LHCN-M2 (cell line): Measurements from ENCODE around the gene MAML2. TPM values are rescaled to one million over a fixed set of nuclear protein-coding genes. Genes with fewer than 3 reads are reported as not detected.

Experiments used
- DNase-seq: peaks from one replicate; pipeline ENCODE4 v3.0.0-alpha.2; 2012; ENCODE audit warnings: low read depth
- total RNA-seq: library from RNA; depleted of rRNA; stranded (reverse); fragments of >200 nt; gene quantifications from 2 replicates; pipeline ENCODE4 v1.2.3, GENCODE V29; 2014

Gene MAML2
- total RNA-seq, 1 experiment from 2014 or later = 12.1 TPM

- DNase-seq = no peak
Observed at GRCh38 chr11:96158126-96158525, 184.9 kb downstream of the MAML2 start.

GRCh38 chr11:96157517-96157873, 185.5 kb downstream of the MAML2 start:
- no peak for DNase-seq

DNA sequence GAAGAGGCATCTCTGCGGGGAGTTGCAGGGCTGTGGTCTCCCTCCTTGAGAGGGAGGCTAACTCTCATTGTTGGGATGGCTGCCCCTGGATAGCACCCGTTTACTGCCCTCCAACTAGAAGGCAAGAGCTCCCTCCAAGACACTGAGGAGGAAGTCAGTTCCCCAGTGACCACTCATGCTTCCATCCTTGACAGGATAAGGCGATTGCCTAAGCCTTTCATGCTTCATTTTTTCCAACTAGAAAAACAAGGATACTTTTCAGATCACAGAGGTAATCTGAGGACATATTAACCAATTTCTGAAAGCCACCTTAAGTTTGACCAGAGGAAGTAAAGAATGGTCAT, 186.6 kb downstream of the MAML2 start:
- no peak for DNase-seq

DNA sequence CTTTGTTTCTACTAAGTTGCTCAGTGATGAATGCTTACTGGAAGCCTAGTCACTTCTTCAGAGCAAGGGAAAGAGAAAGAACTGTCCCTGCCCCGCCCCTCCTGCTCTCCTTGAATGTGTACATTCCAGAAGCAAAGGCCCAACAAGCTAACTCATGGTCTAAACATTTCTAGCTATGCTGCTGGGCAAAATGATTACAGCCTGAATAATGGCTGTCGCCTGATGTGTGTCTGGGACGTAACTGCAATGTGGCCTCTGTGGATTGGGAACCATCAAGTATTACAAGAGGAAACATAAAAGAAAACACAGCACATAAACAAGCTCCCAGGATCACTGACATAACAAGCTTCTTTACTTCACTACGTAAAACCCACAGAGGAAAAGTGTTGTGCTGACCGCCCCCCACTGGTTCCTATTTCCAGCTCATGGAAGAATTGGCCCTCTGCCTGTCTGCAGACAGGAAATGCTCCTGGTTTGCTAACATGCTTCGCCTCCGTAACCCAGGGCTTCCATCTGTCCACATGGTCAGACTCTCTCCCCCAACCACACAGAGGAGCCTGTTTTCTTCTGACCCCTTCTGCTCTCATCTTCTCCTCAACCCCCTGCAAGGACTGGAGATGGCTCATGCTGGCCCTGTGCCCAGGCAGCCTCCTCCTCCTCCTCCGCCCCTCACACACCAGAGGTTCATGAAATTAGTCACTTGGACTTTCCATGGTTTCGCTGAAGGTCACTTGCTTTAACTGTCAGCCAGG, 187.2 kb downstream of the MAML2 start:
- DNase-seq = peak; percentile 97

DNA sequence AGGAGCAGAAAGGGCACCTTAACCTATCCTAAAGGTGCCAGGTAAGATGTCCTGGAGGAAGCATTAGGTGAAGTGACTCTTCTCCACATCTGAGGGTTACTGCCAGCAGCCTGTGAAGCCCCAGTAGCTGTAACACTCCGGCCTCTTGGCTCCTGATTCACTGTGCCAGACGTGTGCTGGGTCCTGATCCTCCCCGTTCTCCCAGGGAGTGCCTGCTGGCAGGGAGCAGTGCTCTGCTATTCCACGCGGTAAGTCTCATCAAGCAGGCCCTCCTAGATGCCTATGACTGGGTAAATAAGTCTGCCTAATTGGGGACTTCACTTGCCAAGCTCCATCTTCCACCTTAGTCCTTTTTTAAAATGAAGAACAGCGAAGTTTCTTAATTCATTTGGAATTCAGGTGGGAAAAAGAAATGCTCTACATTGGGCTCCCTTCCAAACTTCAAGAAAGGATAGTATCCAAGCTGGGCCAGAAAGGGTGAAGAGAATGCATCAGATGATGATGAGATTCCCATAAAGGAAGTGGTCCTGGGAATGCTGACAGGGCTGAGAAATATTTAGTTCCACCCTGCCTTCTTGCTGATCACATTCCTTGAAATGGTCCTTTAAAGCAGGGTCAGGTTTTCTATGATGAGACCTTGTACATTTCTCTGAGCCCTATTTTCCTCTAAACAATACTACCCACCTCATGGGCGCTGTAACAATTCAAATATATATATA, 188.0 kb downstream of the MAML2 start:
- DNase-seq = peak; percentile 72

DNA sequence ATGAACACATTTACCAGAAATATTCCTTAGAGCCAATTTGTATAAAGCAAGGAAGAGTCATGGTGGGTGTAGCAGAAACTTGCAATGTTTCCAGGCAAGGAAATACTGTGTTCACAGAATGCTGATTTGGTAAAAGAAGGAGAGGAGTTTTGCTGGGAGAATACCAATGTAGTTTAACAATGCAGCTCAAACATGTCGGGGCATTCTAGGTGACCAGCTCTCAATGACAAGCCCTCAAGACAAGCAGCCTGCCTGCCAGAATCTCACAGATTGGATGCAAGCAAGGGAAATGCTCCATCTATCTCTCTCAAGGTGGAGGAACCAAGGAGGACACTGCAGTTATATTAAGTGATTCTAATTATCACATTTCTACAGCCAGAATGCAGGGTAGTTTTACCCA, 190.4 kb downstream of the MAML2 start:
- DNase-seq = no peak

DNA sequence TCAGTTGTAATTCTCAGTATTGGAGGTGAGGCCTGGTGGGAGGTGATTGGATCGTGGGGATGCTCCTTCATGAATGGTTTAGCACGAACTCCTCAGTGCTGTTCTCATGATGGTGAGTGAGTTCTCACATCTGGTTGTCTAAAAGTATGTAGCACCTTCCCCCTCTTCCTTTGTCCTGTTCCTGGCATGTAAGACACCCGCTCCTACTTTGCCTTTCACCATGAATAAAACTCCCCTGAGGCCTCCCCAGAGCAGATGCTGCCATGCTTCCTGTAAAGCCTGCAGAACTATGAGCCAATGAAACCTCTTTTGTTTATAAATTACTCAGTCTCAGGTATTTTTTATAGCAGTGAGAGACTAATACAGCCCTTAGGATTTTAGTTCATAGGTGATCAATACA, 191.5 kb downstream of the MAML2 start:
- DNase-seq = no peak

DNA sequence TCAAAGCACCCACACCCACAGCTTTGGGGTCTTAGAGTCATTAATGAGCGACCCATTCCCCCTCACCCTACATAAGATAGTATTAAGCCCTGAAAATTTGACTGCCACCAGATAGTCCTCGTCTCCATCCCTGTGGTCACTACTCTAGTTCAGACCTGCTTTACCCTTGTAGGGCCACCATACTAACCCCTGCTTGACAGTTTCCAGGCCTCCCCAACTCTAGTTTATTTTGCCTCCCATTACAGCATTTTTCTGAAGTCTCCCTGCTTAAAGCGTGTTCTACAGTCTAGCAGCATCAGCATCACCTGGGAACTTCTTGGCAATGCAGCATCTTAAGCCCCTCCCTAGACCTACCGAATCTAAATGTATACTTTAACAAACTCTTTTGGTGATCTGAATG, 192.4 kb downstream of the MAML2 start:
- no peak for DNase-seq

DNA sequence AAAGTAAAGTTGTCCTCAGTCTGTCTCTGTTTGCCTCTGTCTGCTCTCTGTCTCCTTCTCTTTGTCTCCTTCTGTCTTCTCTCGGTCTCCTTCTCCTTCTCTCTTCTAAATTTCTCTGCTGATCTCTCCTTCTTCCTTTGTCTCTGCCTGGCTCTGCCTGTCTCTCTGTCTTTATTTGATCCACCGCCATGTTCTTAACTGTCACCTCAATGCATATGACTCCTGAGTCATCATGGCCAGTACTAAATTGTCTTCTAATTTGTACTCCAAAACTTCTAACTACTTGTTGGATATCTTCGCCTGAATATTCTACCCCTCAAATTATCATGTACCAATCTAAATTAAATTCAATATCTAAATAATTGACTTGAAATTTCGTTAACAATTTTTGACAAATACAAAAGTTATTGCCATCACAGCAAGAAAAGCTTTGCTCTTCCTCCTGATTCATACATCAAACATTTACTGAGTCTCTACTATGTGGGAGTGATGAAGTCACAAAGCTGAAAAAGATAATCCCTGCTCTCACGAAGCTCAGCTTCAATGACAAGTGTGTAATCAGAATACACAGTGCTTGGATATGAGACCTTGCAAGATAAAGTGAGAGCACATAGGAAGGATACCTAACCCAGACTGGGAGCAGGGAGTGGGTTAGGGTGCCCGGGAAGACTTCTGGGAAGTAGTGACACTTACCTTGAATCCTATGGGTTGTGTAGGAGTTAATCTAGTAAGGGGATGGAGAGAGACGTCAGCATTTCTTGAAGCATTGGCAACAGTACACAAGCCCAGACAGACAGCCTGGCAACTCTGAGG, 193.0 kb downstream of the MAML2 start:
- DNase-seq = peak; percentile 89

DNA sequence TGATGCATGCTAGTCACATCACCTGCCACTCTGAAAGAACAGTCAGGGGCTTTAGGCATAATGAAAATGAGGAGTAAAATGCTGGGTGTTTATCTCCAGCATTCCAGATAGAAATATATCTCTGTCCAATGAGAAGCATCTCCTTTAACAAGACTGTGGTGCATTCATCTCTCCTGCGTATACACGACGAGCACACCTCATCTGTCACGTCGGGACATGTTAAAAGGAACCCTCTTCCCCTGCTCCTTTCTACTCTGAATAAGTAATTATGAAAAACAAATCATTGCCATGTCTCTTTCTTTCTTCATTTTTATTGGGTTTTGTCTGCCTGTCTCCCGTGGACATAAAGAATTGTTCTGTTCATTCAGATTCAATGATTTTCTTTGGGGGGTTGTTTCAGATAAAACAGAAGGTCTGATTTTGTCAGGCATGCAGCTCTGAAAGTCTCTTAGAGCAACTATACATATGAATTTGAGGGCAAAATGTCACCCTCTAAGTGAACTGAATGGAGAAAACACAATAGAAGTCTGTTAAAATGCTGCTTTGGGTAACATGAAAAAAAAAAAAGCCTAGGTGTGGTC, 195.0 kb downstream of the MAML2 start:
- DNase-seq = no peak

DNA sequence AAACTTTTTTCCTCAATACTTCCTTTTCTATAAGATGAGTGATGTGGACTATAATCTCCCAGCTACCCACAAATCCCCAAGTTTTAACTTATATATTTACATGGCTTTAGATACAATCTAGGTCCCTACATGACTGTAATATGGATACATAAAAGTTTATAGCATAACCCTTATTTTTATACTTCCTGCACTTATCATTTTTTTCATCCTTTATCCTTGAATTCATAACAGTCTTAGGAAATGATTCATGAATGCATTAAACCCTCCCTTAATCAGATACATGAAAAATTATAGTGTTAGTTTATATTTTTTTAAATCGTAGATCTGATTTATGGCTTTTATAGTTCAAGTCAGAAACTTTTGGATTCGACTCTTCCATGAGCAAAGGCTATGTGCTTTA, 195.8 kb downstream of the MAML2 start:
- no peak for DNase-seq

- no peak for DNase-seq
Observed at GRCh38 chr11:96146765-96147164, 196.2 kb downstream of the MAML2 start.

- DNase-seq = no peak
Observed at GRCh38 chr11:96145163-96145585, 197.8 kb downstream of the MAML2 start.

GRCh38 chr11:96144553-96144952, 198.4 kb downstream of the MAML2 start:
- no peak for DNase-seq

GRCh38 chr11:96143041-96143521, 199.9 kb downstream of the MAML2 start:
- no peak for DNase-seq

- no peak for DNase-seq
Observed at GRCh38 chr11:96141626-96142025, 201.4 kb downstream of the MAML2 start.

- DNase-seq = no peak
Observed at GRCh38 chr11:96139691-96140090, 203.3 kb downstream of the MAML2 start.

- DNase-seq = no peak
Observed at GRCh38 chr11:96137373-96137772, 205.6 kb downstream of the MAML2 start.

DNA sequence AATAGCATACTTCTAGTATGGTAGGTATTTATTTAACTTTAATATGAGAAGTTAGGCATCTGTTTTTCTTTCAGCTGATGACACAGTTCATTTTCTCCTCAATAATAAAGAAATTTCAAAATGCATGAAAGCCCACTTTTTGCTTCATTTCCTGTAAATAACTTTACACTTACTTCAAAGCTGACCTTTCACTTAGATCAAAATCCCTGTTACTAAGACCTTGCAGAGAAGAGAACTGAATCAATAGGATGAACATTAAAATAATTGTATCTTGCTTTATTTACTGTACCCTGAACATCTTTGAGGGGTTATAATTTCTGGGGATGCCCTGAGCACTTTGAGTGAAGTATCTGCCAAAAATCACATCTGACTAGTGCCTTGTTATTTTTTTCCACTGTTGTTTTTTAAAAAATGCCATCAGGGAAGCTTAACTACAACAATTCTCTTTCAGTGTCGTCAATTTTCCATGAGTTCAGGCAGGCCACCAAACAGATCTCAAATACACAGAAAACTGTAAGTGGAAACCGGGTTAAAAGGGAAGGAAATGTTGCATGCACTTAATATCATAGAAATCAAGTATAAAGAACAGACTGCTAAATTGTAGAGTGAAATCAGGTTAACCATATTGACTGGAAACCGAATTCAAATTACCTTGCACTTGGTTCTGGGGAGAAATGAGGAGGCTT, 206.2 kb downstream of the MAML2 start:
- DNase-seq = no peak

DNA sequence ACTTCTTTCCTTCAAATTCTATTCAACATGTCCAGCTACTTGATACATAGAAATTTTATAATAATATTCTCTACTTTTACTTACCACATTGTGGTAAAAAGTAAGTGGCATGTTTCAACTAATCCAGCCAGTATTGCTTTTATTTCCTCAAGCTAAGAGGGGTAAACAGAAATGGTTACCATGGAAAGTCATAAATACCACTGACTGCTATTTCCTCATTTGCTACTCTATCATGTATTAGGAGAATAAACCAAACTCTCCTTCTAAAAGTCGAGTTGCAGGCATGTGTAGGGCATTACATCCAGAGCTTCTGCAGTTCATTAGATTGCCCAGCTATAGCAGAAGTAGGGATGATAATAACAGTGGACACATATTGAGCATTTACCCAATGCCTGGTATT, 208.4 kb downstream of the MAML2 start:
- peak; percentile 58 for DNase-seq

DNA sequence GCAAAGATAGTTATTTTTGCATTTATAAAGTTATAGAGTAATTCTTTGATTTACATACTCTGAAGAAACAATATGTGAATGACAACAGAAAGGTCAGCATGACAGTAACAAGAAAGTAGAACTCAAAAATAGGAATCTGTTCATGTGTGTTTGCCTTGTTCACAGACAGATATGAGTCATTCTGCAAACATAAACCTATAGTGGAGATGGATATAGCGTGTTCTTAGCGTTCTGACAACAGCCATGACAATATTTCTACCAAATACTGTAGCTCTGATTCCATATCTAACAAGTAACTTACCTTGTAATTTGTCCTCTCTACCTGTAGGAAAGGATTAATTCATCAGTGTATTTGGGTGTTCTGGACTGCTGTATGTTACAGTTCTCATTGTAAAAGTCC, 210.6 kb downstream of the MAML2 start:
- no peak for DNase-seq
